Activated CD4-positive, alpha-beta memory T cell treated with anti-CD3 and anti-CD28 coated beads for 36 hours (primary cell): ENCODE results near the gene CCDC9. TPM values are rescaled to one million over a fixed set of nuclear protein-coding genes. Genes with fewer than 3 reads are reported as not detected.

Experiments used
- CTCF ChIA-PET: fragments of 350-600 bp; sonication (Branson Sonifier 250); formaldehyde crosslinking; loops from one replicate; lab custom pipeline; 2021; ENCODE audit warnings: antibody characterized with exemption, inconsistent platforms; lab: Charles Lee
- POLR2A ChIA-PET: fragments of 350-600 bp; sonication (Branson Sonifier 250); formaldehyde crosslinking; loops from one replicate; lab custom pipeline; 2021; ENCODE audit warnings: antibody characterized with exemption; lab: Charles Lee
- DNase-seq: peaks from one replicate; pipeline ENCODE4 v3.0.0-alpha.2; 2020
- H3K27ac Mint-ChIP-seq: one replicate; pipeline ENCODE4 v1.8.0; 2021; ENCODE audit warnings: mixed read lengths
- H3K27me3 Mint-ChIP-seq: one replicate; pipeline ENCODE4 v1.8.0; 2021; ENCODE audit warnings: mixed read lengths
- H3K36me3 Mint-ChIP-seq: one replicate; pipeline ENCODE4 v1.8.0; 2021; ENCODE audit warnings: mixed read lengths
- H3K4me1 Mint-ChIP-seq: one replicate; pipeline ENCODE4 v1.8.0; 2021; ENCODE audit warnings: low read depth, mixed read lengths
- H3K4me3 Mint-ChIP-seq: one replicate; pipeline ENCODE4 v1.8.0; 2021; ENCODE audit warnings: mild to moderate bottlenecking, mixed read lengths
- H3K9me3 Mint-ChIP-seq: one replicate; pipeline ENCODE4 v1.8.0; 2021; ENCODE audit warnings: mixed read lengths
- intact Hi-C: fragments of 100-400 bp; cut with micrococcal nuclease; formaldehyde crosslinking; loops from one replicate; pipeline ENCODE4 v1.15.1; 2023
- total RNA-seq, 2 experiments: library from RNA; stranded (reverse); gene quantifications; one replicate each; pipeline ENCODE4 v1.2.3, GENCODE V29; 2021

The CCDC9 gene
- total RNA-seq, 2 experiments from 2014 or later = 32.7 to 39.1 TPM

DNA sequence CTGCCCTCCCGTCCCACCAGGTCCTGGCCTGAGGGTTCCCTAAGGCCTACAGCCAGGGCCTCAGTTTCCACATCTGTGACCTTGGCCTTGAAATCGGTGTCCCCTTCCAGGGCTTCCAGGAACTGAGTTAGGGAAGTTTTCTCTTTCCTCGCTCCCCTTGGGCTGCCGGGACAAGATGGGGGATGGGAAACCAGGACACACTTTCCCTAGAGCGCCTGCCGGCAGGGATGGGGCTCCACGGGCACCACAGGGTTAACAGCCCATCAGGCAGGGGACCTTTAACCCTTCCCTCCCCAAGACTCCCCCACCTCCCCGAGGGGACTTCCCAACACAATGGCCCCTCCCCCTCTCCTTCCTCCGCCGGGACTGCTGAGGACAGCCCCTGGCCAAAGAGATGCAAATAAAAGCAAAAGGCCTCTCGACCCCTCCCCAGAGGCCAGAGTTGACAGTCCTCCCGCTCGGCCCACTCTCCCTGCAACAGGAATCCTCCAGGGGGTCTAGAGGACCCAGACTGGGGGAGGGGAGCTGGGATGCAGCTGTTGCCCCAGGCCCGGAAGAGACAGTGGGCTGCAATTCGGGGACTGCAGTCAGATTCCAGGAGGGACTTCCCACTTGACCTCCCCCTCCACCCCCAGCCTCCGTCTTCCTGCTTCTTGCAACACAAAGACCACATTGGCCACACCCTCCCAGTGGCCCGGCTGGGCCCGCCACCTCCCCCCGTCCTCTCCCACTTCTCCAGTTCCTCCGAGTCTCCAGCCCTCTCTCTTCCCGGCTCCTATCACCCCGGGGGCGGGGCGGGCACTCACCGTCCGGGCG lies 28.8 kb upstream of the CCDC9 start:
- H3K4me3 Mint-ChIP-seq = peak overlapping the region; percentile 77
- H3K27ac Mint-ChIP-seq = peak overlapping the region; percentile 89
- peaks cover 3% of the 10 kb centered on the region for H3K36me3 Mint-ChIP-seq
- intact Hi-C loops = loop anchor here (2.0 kb wide), 3 partner anchors 17 to 69 kb away; no protein-coding TSS in a partner anchor
- POLR2A ChIA-PET = interaction anchor here (0.8 to 2.1 kb wide), 15 partner anchors 12 to 114 kb away, joined by 3 to 32 read pairs (median 7); partner anchors contain the start of genes CCDC9, SAE1 and ZC3H4
- H3K9me3 Mint-ChIP-seq = no peaks in the 10 kb centered on the region
- H3K27me3 Mint-ChIP-seq = no peaks in the 10 kb centered on the region
- peaks cover 24% of the 10 kb centered on the region for H3K4me1 Mint-ChIP-seq
- CTCF ChIA-PET = interaction anchor here (0.7 to 8.0 kb wide), 5 partner anchors 16 to 214 kb away, joined by 3 to 141 read pairs (median 6); no protein-coding TSS in a partner anchor
- peak; percentile 83 for DNase-seq

DNA sequence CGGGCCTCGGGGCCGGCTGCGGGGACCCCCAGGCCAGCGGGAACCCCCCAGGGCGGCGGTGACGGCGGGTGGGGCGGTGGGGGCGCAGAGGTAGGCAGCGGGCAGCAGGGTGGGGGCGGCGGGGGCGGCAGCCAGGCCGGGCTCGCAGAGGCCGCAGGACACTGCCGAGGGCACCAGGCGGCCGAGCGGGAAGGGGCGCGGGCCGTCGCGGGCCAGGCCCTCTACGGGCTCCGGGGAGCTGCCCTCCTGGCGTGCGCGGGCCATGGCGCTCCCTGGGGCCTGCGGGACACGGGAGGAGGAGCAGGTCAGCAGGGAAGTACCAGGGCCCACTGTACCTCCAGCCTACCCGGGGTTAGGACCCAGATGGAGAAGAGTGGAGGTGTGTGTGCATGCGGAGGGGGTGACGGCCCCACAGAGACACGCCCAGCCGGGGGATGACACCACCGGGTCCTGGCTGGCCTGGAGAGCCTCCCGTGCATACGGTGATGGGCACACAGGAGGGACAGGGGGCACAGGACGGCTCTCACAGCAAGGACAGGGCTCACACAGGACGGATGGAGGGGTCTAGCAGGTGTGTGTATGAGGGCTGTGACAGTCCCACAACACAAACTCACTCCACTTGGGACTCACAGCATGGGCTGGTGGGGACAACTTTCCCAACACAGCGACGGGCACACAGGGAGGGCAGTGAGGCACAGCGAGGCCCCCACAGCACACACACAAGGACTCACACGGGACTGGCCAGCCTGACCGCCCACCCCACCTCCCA lies 28.0 kb upstream of the CCDC9 start:
- POLR2A ChIA-PET = interaction anchor here (0.8 to 2.0 kb wide), 3 partner anchors 16 to 41 kb away, joined by 6 to 8 read pairs (median 7); partner anchors contain the start of gene CCDC9
- peaks cover 28% of the 10 kb centered on the region for H3K4me1 Mint-ChIP-seq
- intact Hi-C loops = loop anchor here (2.0 kb wide), 1 partner anchor 18 kb away; no protein-coding TSS in a partner anchor

DNA sequence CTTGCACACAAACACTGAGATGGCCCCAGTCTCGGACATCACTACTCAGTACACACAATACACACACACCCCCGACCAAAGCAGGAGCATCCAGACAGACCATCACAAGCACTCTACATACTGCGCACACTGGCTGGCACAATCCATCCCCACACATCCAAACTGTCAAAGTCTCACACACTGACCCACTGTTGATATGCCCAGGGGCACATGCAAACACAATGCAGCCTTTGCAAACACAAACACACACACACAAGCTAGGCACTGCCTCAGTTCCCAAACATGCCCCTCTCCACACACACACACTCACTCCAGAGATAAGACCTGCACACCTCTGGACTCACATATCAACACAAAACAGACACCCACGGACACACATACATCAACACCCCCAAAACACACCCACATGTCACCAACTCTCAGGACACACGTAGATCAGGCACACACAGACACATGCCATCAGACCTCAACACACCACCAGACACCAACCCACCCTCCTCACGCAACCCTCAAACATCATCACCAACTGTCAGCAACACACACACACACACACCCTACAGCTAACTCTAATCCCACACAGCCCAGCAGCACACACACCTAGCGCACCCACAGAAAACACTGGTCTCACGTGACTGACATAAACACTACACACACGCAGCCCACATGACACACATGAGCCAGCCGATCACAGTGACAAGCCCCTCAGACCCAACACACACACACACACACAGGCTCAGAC lies 27.2 kb upstream of the CCDC9 start:
- intact Hi-C loops = loop anchor here (1.0 to 2.0 kb wide), 2 partner anchors 18 to 43 kb away; no protein-coding TSS in a partner anchor
- peaks cover 28% of the 10 kb centered on the region for H3K4me1 Mint-ChIP-seq
- peaks cover 3% of the 10 kb centered on the region for H3K36me3 Mint-ChIP-seq
- H3K9me3 Mint-ChIP-seq = no peaks in the 10 kb centered on the region
- peak; percentile 38 for DNase-seq
- H3K27me3 Mint-ChIP-seq = no peaks in the 10 kb centered on the region
- ChIA-PET CTCF (interaction anchor here (0.5 to 8.0 kb wide), 5 partner anchors 16 to 399 kb away, joined by 3 to 141 read pairs (median 3); no protein-coding TSS in a partner anchor), POLR2A (interaction anchor here (1.1 kb wide), 1 partner anchor 15 kb away, joined by 5 read pairs; no protein-coding TSS in a partner anchor)
- no peak overlapping the region for H3K4me3 Mint-ChIP-seq
- H3K27ac Mint-ChIP-seq = no peak overlapping the region

More for the DNA sequence above, 28.0 kb upstream of the CCDC9 start:
- Mint-ChIP-seq H3K36me3 (peaks cover 3% of the 10 kb centered on the region), H3K4me3 (no peak overlapping the region), H3K9me3 (no peaks in the 10 kb centered on the region), H3K27ac (no peak overlapping the region), H3K27me3 (no peaks in the 10 kb centered on the region)
- peak; percentile 70 for DNase-seq
- CTCF ChIA-PET = interaction anchor here (0.9 to 8.0 kb wide), 3 partner anchors 17 to 78 kb away, joined by 3 to 141 read pairs (median 6); no protein-coding TSS in a partner anchor

DNA sequence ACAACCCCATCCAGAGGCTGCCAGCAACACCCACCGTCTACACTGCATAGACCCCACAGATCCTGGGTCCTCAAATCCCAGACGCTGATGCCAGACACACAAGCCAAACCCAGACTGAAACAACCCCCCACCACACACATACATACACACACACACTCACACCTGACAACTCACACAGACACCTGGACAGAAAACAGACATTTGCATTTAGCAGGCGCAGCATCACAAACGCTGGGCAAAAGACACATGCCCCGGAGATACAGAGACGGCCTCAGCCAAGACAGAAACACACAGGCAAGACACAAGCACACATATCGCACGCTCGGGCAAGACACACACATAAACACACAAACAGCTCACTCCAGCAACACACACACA lies 26.7 kb upstream of the CCDC9 start:
- peak; percentile 32 for DNase-seq

DNA sequence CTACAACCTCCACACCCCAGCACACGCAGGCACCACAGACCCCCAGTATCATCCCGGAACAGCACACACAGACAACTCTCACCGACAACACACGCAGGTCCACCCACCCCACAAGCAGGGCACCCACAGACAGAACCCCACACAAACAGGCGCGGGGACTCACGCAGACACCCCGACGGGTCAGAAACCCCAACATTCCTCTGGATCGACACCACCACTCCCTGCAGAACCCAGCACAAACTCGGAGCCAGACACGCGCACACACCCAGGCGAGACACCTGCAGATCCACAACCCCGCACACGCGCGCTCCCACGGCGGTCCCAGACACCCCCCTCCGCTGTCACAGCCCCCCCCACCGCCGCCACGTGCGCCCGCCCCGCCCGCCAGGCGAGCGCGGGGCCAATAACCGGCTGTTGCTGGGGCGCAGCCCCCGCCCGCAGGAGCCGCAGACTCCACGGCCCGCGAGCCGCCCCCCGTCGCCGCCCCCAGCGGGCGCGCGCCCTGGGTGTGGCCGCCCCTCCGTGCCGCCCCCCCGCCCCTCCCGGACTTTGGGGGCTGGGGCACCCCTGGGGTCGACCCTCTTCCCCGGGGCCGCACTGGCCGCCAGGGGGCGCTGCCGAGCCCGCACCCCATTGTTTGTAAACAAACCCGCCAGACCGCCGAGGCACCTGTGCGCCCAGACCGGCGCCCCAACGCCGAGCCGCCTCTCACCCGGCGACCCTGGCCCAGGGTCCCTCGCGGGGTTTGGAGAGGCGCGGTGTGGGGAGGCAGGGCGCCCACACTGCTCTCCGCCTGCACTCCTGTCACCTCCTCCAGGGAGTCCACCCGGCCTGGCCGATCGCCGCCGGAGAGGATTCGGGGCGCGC lies 26.0 kb upstream of the CCDC9 start:
- intact Hi-C loops = no loop called here
- no peak overlapping the region for H3K27ac Mint-ChIP-seq
- H3K36me3 Mint-ChIP-seq = peaks cover 3% of the 10 kb centered on the region
- H3K4me3 Mint-ChIP-seq = peak overlapping the region; percentile 48
- ChIA-PET CTCF (interaction anchor here (0.8 to 8.0 kb wide), 3 partner anchors 15 to 72 kb away, joined by 3 to 141 read pairs (median 6); no protein-coding TSS in a partner anchor), POLR2A (interaction anchor here (1.1 kb wide), 1 partner anchor 14 kb away, joined by 5 read pairs; no protein-coding TSS in a partner anchor)
- DNase-seq = peak; percentile 85
- H3K27me3 Mint-ChIP-seq = no peaks in the 10 kb centered on the region
- no peaks in the 10 kb centered on the region for H3K9me3 Mint-ChIP-seq
- H3K4me1 Mint-ChIP-seq = peaks cover 28% of the 10 kb centered on the region

More for the DNA sequence above, 26.7 kb upstream of the CCDC9 start:
- ChIA-PET CTCF (interaction anchor here (0.5 to 8.0 kb wide), 4 partner anchors 16 to 400 kb away, joined by 3 to 141 read pairs (median 4); no protein-coding TSS in a partner anchor), POLR2A (interaction anchor here (1.1 kb wide), 1 partner anchor 14 kb away, joined by 5 read pairs; no protein-coding TSS in a partner anchor)
- Mint-ChIP-seq H3K4me3 (no peak overlapping the region), H3K36me3 (peaks cover 3% of the 10 kb centered on the region), H3K27ac (no peak overlapping the region), H3K4me1 (peaks cover 28% of the 10 kb centered on the region), H3K27me3 (no peaks in the 10 kb centered on the region), H3K9me3 (no peaks in the 10 kb centered on the region)
- intact Hi-C loops = loop anchor here (1.0 to 2.0 kb wide), 2 partner anchors 19 to 43 kb away; no protein-coding TSS in a partner anchor

DNA sequence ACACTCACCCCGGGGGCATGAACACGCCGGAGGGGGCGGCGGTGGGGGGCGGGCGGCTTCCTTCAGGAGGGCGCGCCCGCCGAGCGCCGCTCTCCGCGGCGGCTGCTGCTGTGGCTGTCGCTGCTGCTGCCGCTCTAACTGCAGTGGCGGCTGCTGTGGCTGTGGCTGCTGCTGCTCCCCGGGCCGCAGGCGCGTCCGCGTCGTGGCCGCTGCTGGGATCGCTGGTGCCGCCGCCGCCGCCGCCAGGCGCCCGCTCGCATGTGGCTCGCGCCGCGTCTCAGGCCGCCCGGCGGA lies 25.5 kb upstream of the CCDC9 start, which contains the start of gene BBC3:
Gene BBC3, minus strand, starts transcription at position 279 of the 294 bp plus-strand sequence. CDS start 2,768 bp downstream, outside the sequence.
- no peaks in the 10 kb centered on the region for H3K27me3 Mint-ChIP-seq
- POLR2A ChIA-PET = no interaction called here
- intact Hi-C loops = loop anchor here (1.0 kb wide), 1 partner anchor 13 kb away; no protein-coding TSS in a partner anchor
- H3K36me3 Mint-ChIP-seq = no peaks in the 10 kb centered on the region
- CTCF ChIA-PET = no interaction called here
- DNase-seq = no peak
- H3K27ac Mint-ChIP-seq = peak within 1 kb of the TSS; percentile 63
- no peaks in the 10 kb centered on the region for H3K9me3 Mint-ChIP-seq
- H3K4me1 Mint-ChIP-seq = peaks cover 24% of the 10 kb centered on the region
- H3K4me3 Mint-ChIP-seq = peak within 1 kb of the TSS; percentile 71

DNA sequence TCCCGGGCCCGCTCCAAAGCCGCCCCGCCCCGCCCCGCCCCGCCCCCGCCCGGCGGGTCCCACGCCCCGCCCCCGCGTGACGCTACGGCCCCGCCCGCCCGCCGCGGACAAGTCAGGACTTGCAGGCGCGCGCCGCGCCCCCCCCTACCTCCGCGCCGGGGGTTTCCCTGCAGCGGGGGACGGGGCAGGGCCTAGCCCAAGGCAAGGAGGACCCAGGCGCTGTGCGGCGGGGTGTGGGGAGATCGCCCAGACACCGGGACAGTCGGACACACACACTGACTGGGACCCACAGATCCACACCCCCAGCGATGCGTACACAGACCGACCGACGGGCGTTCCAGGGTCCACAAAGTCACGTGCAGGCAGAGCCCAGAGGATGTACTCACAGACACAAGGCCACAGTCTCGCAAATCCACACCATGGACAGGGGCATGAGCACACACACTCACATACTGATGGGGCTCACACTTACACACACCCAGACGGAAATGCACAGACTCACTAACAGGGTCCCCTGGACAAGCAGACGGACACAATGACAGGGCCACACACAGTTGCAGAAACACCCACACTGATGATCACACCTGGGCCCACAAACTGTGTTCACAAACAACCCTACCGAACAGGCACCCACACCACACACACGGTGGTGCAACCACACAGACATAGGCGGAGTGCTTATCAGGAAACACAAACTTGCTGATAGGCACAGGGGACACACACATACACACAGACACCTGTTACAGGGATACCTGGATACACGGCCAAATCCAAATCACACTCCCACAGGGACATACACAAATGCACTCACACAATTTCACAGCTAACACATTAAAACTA lies 24.9 kb upstream of the CCDC9 start:
- Mint-ChIP-seq H3K27me3 (no peaks in the 10 kb centered on the region), H3K36me3 (no peaks in the 10 kb centered on the region), H3K4me1 (peaks cover 24% of the 10 kb centered on the region), H3K9me3 (no peaks in the 10 kb centered on the region), H3K4me3 (peak overlapping the region; percentile 71), H3K27ac (peak overlapping the region; percentile 63)
- intact Hi-C loops = loop anchor here (1.0 kb wide), 1 partner anchor 13 kb away; no protein-coding TSS in a partner anchor
- POLR2A ChIA-PET = interaction anchor here (1.4 kb wide), 1 partner anchor 13 kb away, joined by 5 read pairs; no protein-coding TSS in a partner anchor
- DNase-seq = peak; percentile 93
- CTCF ChIA-PET = interaction anchor here (1.4 to 2.2 kb wide), 3 partner anchors 13 to 218 kb away, joined by 4 to 33 read pairs (median 7); no protein-coding TSS in a partner anchor

DNA sequence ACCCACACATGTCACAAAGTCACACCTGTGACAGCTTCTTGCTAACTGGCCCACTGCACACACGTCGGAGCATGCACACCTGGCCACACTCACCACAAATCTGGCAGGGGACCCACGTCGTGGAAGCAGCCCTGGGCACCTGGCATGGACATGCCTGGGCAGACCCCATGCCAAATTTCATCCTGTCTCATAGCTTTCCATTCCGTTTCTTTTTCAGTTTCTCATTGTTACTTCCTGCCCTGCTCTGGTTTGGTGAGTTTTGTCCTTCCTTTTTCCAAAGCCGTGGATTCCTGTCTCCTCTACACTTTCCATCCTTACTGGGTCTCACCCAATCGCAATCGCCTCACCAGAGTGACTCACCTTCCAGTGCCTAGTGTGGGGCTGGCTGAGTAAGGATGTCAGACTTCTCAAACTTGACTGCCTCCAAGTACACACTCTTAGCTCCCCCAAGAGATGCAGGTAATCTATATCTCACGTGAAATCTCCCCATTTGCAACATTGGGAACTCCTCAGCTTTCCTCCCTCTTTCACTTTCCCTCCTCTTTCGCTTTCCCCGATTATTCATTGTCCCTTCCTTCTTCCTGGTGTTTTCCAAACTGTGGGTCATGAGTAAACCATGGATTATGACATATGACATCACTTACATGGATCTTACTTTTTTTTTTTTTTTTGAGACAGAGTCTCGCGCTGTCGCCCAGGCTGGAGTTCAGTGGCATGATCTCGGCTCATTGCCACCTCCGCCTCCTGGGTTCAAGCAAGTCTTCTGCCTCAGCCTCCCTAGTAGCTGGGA lies 23.7 kb upstream of the CCDC9 start:
- intact Hi-C loops = no loop called here
- DNase-seq = peak; percentile 61
- Mint-ChIP-seq H3K27me3 (no peaks in the 10 kb centered on the region), H3K4me3 (peak overlapping the region; percentile 71), H3K9me3 (no peaks in the 10 kb centered on the region), H3K4me1 (peaks cover 20% of the 10 kb centered on the region), H3K36me3 (no peaks in the 10 kb centered on the region), H3K27ac (peak overlapping the region; percentile 74)
- ChIA-PET POLR2A (interaction anchor here (1.0 to 1.4 kb wide), 5 partner anchors 10 to 102 kb away, joined by 3 to 5 read pairs (median 4); partner anchors contain the start of gene SAE1), CTCF (interaction anchor here (0.8 to 2.2 kb wide), 5 partner anchors 12 to 219 kb away, joined by 3 to 33 read pairs (median 4); partner anchors contain the start of gene CCDC9)
